Ovary (tissue), 9 donors: ENCODE measurements around the gene PIK3CD. TPM values are rescaled to one million over a fixed set of nuclear protein-coding genes. Genes with fewer than 3 reads are reported as not detected.
"Not testable (repeated sequence)": the region's sequence is repeated elsewhere in the genome, so short reads cannot be mapped to it uniquely, and the experiment has no call there.

Experiments used
- DNase-seq, 5 donors: peaks; one replicate each; pipeline ENCODE4 v3.0.0-alpha.2; 2019 to 2020
- H3K27ac ChIP-seq, 2 donors: fragments of 200-600 bp; one replicate each; pipeline versions ENCODE4 v1.5.1 to v1.8.0; 2019 to 2022
- H3K27me3 ChIP-seq: fragments of 200-600 bp; one replicate; pipeline ENCODE4 v1.8.0; 2022
- H3K36me3 ChIP-seq: fragments of 200-600 bp; sonication (generic); one replicate; pipeline ENCODE4 v1.5.1; 2019
- H3K4me1 ChIP-seq: one replicate; pipeline ENCODE4 v1.8.1; 2013; ENCODE audit warnings: mild to moderate bottlenecking, moderate library complexity; ENCODE audit not compliant: insufficient read depth
- H3K4me3 ChIP-seq: fragments of 200-600 bp; sonication (generic); one replicate; pipeline ENCODE4 v1.5.1; 2017
- H3K9me3 ChIP-seq, 2 donors: fragments of 200-600 bp in 1 of 2; sonication (generic) in 1 of 2; one replicate each; pipeline versions ENCODE4 v1.5.1 to v1.8.1; 2013 to 2019; ENCODE audit warnings: mild to moderate bottlenecking in 1 of 2, moderate library complexity in 1 of 2
- EP300 ChIP-seq: sonication (generic); formaldehyde crosslinking; IDR thresholded peaks from one replicate; pipeline ENCODE4 v1.6.1; 2017; ENCODE audit warnings: antibody characterized with exemption
- POLR2A ChIP-seq: fragments of 450-650 bp; IDR thresholded peaks from one replicate; pipeline ENCODE4 v1.6.1; 2017; ENCODE audit warnings: antibody characterized with exemption, mild to moderate bottlenecking, moderate library complexity
- WGBS, 3 donors: extraction: QIAGEN DNeasy Blood & Tissue Kit in 1 of 3; methylation state at CpG; one replicate each; pipeline versions ENCODE4 v1.1.5 to v1.1.7; 2013 to 2017; 5-methylcytosine and 5-hydroxymethylcytosine counted together
- intact Hi-C, 4 donors: fragments of 100-400 bp; cut with DNase I; formaldehyde crosslinking; loops; one replicate each; pipeline versions ENCODE4 v1.11.0 to v1.15.1; 2022 to 2023
- polyA plus RNA-seq, 2 donors: library from polyadenylated mRNA; stranded (reverse); fragments of 200-250 nt in 1 of 2; fragments of 350-450 nt in 1 of 2; fragmentation: Illumina TruSeq in 1 of 2; extraction: RNeasy Lipid Tissue Mini Kit (QIAGEN cat#74804) in 1 of 2; gene quantifications; one replicate each; pipeline ENCODE4 v1.2.3, GENCODE V29; 2013 to 2014
- total RNA-seq, 7 donors: library from RNA; depleted of rRNA in 2 of 7; stranded (reverse); fragments of >200 nt in 2 of 7; fragmentation: NEBNext Ultra II Directional in 3 of 7; extraction: Animal tissue kit (Norgen Biotek cat#: 25700) in 3 of 7; gene quantifications; one replicate each; pipeline versions ENCODE4 v1.1.0 to v1.2.4, GENCODE V29; 2016 to 2023
- TF ChIP-seq, protein P1 (sequence below), 3 donors: fragments of 450-650 bp in 2 of 3; fragments of 200-600 bp in 1 of 3; IDR thresholded peaks; one replicate each; pipeline versions ENCODE4 v1.5.1 to v1.8.0; 2016 to 2022; ENCODE audit warnings: antibody characterized with exemption in 3 of 3, mild to moderate bottlenecking in 1 of 3
- donor health status: DM: no; HTN: no; CAD: no; lungs with moderate emphysema.
- donor health status: DM: no; HTN: no; CAD: no.
- donor health status: Bipolar disorder and iron deficiency.
- donor health status: DM: yes; HTN: yes; CAD: no.
- donor health status: DM: no; HTN: no; CAD: no.
- donor health status: DM: yes; HTN: yes; CAD: no.

The PIK3CD gene
- total and polyA plus RNA-seq, 9 donors: 3.7 to 9.2 (median 8.0) TPM

DNA sequence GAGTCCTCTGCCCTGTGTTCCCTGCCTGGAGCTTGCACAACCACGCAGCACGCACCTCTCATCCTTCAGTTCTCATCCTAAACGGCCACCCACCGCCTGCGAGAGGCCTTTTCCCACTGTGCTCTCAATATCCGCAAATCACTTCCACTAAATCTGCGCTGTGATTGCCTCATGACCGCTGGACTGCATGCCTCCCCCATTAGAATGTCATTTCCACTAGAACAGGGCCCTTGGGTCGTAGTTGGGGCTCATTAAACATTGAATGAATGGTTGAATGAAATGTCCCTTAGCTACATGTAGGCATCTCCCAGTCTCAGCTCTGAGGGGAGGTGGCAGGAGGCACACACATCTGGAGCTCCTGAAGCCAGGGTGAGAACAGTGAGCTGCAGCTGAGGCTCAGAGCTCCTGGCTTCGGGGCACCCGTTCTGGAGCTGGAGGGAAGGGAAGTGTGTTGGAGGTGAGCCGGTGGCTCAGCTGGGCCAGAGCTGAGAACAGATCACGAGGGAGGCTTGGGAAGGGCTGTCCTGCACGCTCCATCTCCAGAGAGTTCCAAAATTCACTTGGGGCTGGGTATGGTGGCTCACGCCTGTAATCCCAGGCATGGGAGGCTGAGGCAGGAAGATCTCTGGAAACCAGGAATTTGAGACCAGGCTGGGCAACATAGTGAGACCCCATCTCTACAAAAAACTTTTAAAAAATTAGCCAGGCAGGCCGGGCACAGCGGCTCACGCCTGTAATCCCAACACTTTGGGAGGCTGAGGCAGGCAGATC, 32.4 kb upstream of the PIK3CD start:
- no peaks in the 10 kb centered on the region for H3K27me3 ChIP-seq
- DNase-seq: no peak
- intact Hi-C loops: no loop called here
- H3K9me3 ChIP-seq: no peaks in the 10 kb centered on the region
- 55 to 63% (median 59%) methylated on average over 18 of the region's 18 CpGs for whole genome bisulfite sequencing, 3 donors
- H3K4me1 ChIP-seq: no peaks in the 10 kb centered on the region
- no peak for TF ChIP-seq POLR2A
- TF ChIP-seq, protein P1, sequence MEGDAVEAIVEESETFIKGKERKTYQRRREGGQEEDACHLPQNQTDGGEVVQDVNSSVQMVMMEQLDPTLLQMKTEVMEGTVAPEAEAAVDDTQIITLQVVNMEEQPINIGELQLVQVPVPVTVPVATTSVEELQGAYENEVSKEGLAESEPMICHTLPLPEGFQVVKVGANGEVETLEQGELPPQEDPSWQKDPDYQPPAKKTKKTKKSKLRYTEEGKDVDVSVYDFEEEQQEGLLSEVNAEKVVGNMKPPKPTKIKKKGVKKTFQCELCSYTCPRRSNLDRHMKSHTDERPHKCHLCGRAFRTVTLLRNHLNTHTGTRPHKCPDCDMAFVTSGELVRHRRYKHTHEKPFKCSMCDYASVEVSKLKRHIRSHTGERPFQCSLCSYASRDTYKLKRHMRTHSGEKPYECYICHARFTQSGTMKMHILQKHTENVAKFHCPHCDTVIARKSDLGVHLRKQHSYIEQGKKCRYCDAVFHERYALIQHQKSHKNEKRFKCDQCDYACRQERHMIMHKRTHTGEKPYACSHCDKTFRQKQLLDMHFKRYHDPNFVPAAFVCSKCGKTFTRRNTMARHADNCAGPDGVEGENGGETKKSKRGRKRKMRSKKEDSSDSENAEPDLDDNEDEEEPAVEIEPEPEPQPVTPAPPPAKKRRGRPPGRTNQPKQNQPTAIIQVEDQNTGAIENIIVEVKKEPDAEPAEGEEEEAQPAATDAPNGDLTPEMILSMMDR (IDR thresholded peaks at IDR 0.05): no peak
- TF ChIP-seq EP300: no peak
- H3K27ac ChIP-seq: no peak overlapping the region
- H3K36me3 ChIP-seq: no peaks in the 10 kb centered on the region
- no peak overlapping the region for H3K4me3 ChIP-seq

DNA sequence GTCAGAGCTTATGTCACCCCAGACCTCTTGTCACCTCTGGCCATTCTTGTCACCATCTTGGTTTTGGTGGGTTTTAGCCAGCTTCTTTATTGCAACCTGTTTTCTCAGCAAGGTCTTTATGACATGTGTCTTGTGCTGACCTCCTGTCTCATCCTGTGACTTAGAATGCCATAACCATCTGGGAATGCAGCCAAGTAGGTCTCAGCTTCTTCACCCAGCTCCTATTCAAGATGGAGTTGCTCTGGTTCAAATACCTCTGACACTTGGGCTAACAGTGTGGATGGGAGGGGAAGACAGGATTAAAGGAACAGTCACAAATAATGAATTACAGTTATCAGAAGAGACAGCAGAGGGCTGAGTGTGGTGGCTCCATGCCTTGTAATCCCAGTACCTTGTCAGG, 30.5 kb upstream of the PIK3CD start:
- Histone ChIP-seq H3K27ac (no peak overlapping the region), H3K9me3 (no peaks in the 10 kb centered on the region), H3K4me3 (no peak overlapping the region), H3K27me3 (no peaks in the 10 kb centered on the region), H3K36me3 (no peaks in the 10 kb centered on the region), H3K4me1 (no peaks in the 10 kb centered on the region)
- intact Hi-C loops: no loop called here
- DNase-seq: no peak
- TF ChIP-seq, protein P1 (IDR thresholded peaks at IDR 0.05): no peak
- TF ChIP-seq EP300 (no peak), POLR2A (no peak)

DNA sequence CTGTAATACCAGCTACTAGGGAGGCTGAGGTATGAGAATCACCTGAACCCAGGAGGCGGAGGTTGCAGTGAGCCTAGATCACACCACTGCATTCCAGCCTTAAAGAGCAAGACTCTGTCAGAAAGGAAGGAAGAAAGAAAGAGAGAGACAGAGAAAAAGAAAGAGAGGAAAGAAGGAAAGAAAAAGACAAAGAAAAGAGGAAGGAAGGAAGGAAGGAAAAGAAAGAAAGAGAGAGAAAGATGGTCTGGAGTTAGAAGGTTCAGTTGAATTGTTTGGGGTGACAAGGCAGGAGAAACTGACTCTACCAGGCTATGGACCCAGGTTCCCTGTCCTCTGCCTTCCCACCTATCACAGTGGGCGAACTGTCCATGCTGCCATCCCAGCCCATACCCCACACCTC, 27.4 kb upstream of the PIK3CD start:
- no peak for DNase-seq
- intact Hi-C loops: loop anchor here in 1 of 4 donors (2.0 kb wide), 1 partner anchor 243 kb away; no protein-coding TSS in a partner anchor
- TF ChIP-seq POLR2A (no peak), EP300 (no peak)
- H3K9me3 ChIP-seq: no peaks in the 10 kb centered on the region
- 93 to 98% (median 93%) methylated on average over 2 of the region's 2 CpGs for WGBS, 3 donors
- no peak overlapping the region for H3K4me3 ChIP-seq
- H3K27me3 ChIP-seq: no peaks in the 10 kb centered on the region
- no peaks in the 10 kb centered on the region for H3K36me3 ChIP-seq
- peaks cover 7% of the 10 kb centered on the region for H3K4me1 ChIP-seq
- H3K27ac ChIP-seq: no peak overlapping the region

DNA sequence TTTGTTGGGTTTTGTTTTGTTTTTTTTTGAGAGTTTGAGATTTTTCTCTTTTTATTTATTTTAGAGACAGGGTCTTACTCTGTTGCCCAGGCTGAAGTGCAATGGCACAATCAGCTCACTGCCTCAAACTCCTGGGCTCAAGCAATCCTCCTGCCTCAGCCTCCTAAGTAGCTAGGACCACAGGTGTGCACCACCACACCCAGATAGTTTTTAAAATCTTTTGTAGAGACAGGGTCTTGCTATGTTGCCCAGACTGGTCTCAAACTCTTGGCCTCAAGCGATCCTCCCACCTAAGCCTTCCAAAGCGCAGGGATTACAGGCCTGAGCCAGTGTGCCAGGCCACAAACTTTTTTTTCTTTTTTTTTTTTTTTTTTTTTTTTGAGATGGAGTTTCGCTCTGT, 26.5 kb upstream of the PIK3CD start:
- intact Hi-C loops: loop anchor here in 1 of 4 donors (2.0 to 5.0 kb wide), 2 partner anchors 62 to 242 kb away; no protein-coding TSS in a partner anchor

DNA sequence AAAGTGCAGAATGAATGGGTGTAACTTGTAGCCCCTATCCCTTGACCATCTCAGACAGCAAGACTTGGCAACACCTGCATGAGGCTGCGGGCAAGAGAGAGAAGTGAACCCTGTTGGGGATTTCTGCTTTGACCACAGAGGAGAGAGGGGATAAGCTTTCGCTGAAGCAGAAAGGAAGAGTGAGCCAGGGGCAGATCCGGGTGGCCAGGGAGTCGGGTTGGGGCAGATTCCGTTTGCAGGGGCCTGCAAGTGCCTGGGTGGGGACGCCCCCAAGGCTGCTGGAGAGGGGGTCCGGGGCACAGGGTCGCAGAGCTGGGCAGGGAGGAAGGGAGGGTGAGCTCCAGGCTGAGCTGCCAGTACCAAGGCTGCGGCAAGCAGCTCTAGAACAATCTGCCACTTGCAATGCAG, 25.3 kb upstream of the PIK3CD start:
- no peak overlapping the region for H3K27ac ChIP-seq
- peaks cover 14% of the 10 kb centered on the region for H3K4me1 ChIP-seq
- intact Hi-C loops: loop anchor here in 1 of 4 donors (5.0 kb wide), 1 partner anchor 61 kb away; no protein-coding TSS in a partner anchor
- no peaks in the 10 kb centered on the region for H3K36me3 ChIP-seq
- no peak overlapping the region for H3K4me3 ChIP-seq
- no peak for DNase-seq
- H3K9me3 ChIP-seq: no peaks in the 10 kb centered on the region
- no peak for TF ChIP-seq EP300
- no peak for TF ChIP-seq POLR2A
- TF ChIP-seq, protein P1 (IDR thresholded peaks at IDR 0.05): no peak
- H3K27me3 ChIP-seq: no peaks in the 10 kb centered on the region
- 76 to 85% (median 76%) methylated on average over 9 of the region's 9 CpGs for WGBS, 3 donors

More for the DNA sequence above, 26.5 kb upstream of the PIK3CD start:
- not testable (repeated sequence) for H3K27me3 ChIP-seq, DNase-seq, H3K27ac ChIP-seq, H3K9me3 ChIP-seq, H3K4me3 ChIP-seq, H3K36me3 ChIP-seq
- WGBS, 3 donors: 96 to 100% (median 97%) methylated on average over 3 of the region's 3 CpGs
- peaks cover 13% of the 10 kb centered on the region for H3K4me1 ChIP-seq
